Measurements from ENCODE around the gene PCK2. TPM values are rescaled to one million over a fixed set of nuclear protein-coding genes. Genes with fewer than 3 reads are reported as not detected.

The PCK2 gene
- total RNA-seq, 2 donors from 2014 or later: 1.8 to 10.7 TPM

DNA sequence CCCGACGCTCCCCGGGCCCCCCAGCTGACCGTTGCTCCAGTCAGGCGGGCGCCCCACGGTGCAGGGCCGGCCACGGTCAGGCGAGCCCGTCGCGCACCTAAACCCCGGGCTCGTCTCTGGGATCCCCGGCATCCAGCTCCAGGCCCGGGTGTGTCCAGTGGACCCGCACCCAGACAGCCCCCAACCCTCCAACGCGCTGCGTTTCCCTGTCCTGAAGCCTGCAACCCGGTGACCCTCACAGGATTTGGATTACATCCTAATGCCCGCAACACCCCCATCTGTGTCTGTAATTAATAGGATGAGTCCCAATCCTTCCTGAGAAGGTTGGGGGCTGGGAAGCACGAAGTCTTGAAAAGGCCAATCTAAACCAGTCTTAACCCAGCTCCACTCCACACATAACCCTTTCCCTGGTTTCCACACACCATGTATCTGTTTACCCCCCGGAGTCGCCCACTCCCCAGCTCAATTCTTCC, 12.3 kb upstream of the PCK2 start:
- no peak for TF ChIP-seq CTCF (IDR thresholded peaks at IDR 0.05)
- no peaks in the 10 kb centered on the region for H3K27me3 ChIP-seq
- H3K9me3 ChIP-seq: no peaks in the 10 kb centered on the region
- peak overlapping the region; percentile 46 to 56 for H3K4me3 ChIP-seq
- no peak overlapping the region for H3K27ac ChIP-seq
- no peak for DNase-seq (ENCODE audit: low spot score)
- no peaks in the 10 kb centered on the region for H3K36me3 ChIP-seq
- H3K4me1 ChIP-seq: peaks cover 0 to 14% of the 10 kb centered on the region in 2 donors

- Histone ChIP-seq H3K36me3 (no peaks in the 10 kb centered on the region), H3K27me3 (no peaks in the 10 kb centered on the region), H3K4me1 (peaks cover 0 to 14% of the 10 kb centered on the region in 2 donors), H3K27ac (no peak overlapping the region), H3K4me3 (no peak overlapping the region), H3K9me3 (no peaks in the 10 kb centered on the region)
- no peak for DNase-seq (ENCODE audit: low spot score)
- no peak for TF ChIP-seq CTCF (IDR thresholded peaks at IDR 0.05)
Observed at GRCh38 chr14:24082411-24083080, 11.6 kb upstream of the PCK2 start.

- DNase-seq (ENCODE audit: low spot score): no peak
- Histone ChIP-seq H3K27me3 (no peaks in the 10 kb centered on the region), H3K4me1 (peaks cover 0 to 14% of the 10 kb centered on the region in 2 donors), H3K9me3 (no peaks in the 10 kb centered on the region), H3K36me3 (no peaks in the 10 kb centered on the region), H3K27ac (no peak overlapping the region), H3K4me3 (no peak overlapping the region)
- TF ChIP-seq CTCF (IDR thresholded peaks at IDR 0.05): no peak
Observed at GRCh38 chr14:24083462-24083861, 10.6 kb upstream of the PCK2 start.

DNA sequence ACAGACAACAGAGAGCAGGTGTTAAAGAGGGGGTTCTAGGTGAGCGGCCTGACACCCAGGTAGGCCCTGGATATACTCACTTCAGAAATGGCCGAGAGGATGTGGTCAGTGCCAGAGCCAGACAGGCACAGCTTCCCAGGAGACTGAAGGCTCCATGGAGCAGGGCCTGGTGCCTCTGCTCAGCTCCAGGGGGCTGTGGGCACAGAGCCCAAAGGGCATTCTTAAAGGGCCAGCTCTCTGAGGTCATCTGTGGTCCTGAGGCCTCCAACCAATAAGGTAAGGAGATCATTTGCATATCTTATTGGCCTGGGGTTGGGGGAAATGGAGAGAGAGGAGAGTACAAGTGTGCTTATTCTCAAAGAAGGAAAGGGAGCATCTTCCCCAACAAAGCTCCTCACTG, 9.7 kb upstream of the PCK2 start:
- Histone ChIP-seq H3K27ac (no peak overlapping the region), H3K27me3 (no peaks in the 10 kb centered on the region), H3K4me1 (peaks cover 0 to 14% of the 10 kb centered on the region in 2 donors), H3K4me3 (no peak overlapping the region), H3K36me3 (no peaks in the 10 kb centered on the region), H3K9me3 (no peaks in the 10 kb centered on the region)
- no peak for DNase-seq (ENCODE audit: low spot score)
- no peak for TF ChIP-seq CTCF (IDR thresholded peaks at IDR 0.05)

- Histone ChIP-seq H3K4me3 (no peak overlapping the region), H3K4me1 (peaks cover 0 to 14% of the 10 kb centered on the region in 2 donors), H3K27ac (no peak overlapping the region), H3K9me3 (no peaks in the 10 kb centered on the region), H3K36me3 (no peaks in the 10 kb centered on the region), H3K27me3 (no peaks in the 10 kb centered on the region)
- no peak for DNase-seq (ENCODE audit: low spot score)
- no peak for TF ChIP-seq CTCF (IDR thresholded peaks at IDR 0.05)
Observed at GRCh38 chr14:24085215-24085614, 8.9 kb upstream of the PCK2 start.
